Measurements from ENCODE around the gene HOXC6.

- no peak for TF ChIP-seq CTCF (IDR thresholded peaks at IDR 0.05)
- no peak for TF ChIP-seq POLR2A (IDR thresholded peaks at IDR 0.05)
Measured at GRCh38 chr12:54011665-54012532, 16.3 kb upstream of the HOXC6 start.

Measured in tibial nerve (tissue), 3 donors.